ENCODE data around the gene MVD. TPM values are rescaled to one million over a fixed set of nuclear protein-coding genes. Genes with fewer than 3 reads are reported as not detected.

MVD gene
- total RNA-seq, 1 experiment from 2014 or later = 38.3 TPM

- intact Hi-C loops (cut with micrococcal nuclease) = no loop called here
- no peak overlapping the region for H3K9ac ChIP-seq (ENCODE audit: low read length)
- H3K4me3 ChIP-seq (ENCODE audit: low read length) = no peak overlapping the region
- DNase-seq = no peak
- no peak overlapping the region for H3K4me2 ChIP-seq (ENCODE audit: low read length)
- H4K20me1 ChIP-seq (ENCODE audit: low read length) = no peaks in the 10 kb centered on the region
- BruUV-seq (replicated peaks) = no TSS peak
- no peak for TF ChIP-seq CTCF (conservative IDR thresholded peaks at IDR 0.05; ENCODE audit: low read depth, low read length)
- no peak for TF ChIP-seq EZH2phosphoT487 (IDR thresholded peaks at IDR 0.05; ENCODE audit: borderline replicate concordance, low read length)
- H3K79me2 ChIP-seq (ENCODE audit: low read length) = no peaks in the 10 kb centered on the region
- H3K36me3 ChIP-seq (ENCODE audit: low read depth, low read length) = no peaks in the 10 kb centered on the region
- no peaks in the 10 kb centered on the region for H3K9me2 ChIP-seq (replicated peaks; ENCODE audit: low read length)
- no peaks in the 10 kb centered on the region for H3F3A ChIP-seq (ENCODE audit: low read length, unreplicated experiment)
- H2AFZ ChIP-seq (ENCODE audit: low read length) = no peak overlapping the region
- H3K27me3 ChIP-seq (ENCODE audit: low read length) = no peaks in the 10 kb centered on the region
- no peaks in the 10 kb centered on the region for H3K9me3 ChIP-seq (ENCODE audit: low read length)
- H3K4me1 ChIP-seq (ENCODE audit: insufficient read depth, low read length) = 0 out of 2 replicates have a peak, but pooled peaks cover 4% of the 10 kb centered on the region
- POLR2A ChIA-PET (ENCODE audit: unreplicated experiment) = no interaction called here
- CTCF ChIA-PET = no interaction called here
- H3K27ac ChIP-seq (ENCODE audit: low read length) = no peak overlapping the region
- no peak for ATAC-seq
Measured at GRCh38 chr16:88634141-88634993, 28.5 kb downstream of the MVD start.

DNA sequence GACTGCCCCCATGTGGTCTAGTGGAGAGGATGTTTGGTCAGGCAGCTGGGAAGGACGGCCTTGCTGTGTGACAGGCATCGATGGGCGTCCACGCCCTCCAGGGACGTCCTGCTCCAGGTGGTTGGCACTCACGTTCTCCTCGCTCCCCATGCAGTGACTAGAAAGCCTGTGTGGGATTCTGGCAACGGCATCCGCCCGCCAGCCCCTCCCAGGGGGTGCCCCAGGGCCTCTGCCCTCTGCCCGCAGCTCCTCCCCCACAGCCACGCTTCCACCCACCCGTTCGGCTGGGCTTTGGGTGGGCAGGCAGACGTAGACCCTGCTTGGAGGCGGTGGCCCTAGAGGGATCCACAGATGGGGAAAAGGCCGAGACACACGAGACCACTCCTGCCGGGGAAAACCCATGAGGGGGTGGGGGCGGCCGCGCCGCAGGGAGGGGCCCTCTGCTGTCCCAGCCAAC is 29.2 kb downstream of the MVD start:
- no peak overlapping the region for H2AFZ ChIP-seq (ENCODE audit: low read length)
- ATAC-seq (peak; percentile 29), DNase-seq (no peak)
- no peak overlapping the region for H3K9ac ChIP-seq (ENCODE audit: low read length)
- H3K27me3 ChIP-seq (ENCODE audit: low read length) = no peaks in the 10 kb centered on the region
- H3K4me2 ChIP-seq (ENCODE audit: low read length) = no peak overlapping the region
- H3K9me2 ChIP-seq (replicated peaks; ENCODE audit: low read length) = no peaks in the 10 kb centered on the region
- no peak overlapping the region for H3K27ac ChIP-seq (ENCODE audit: low read length)
- no TSS peak for BruUV-seq (replicated peaks)
- no peaks in the 10 kb centered on the region for H3K36me3 ChIP-seq (ENCODE audit: low read depth, low read length)
- no peak overlapping the region for H3K4me3 ChIP-seq (ENCODE audit: low read length)
- no peaks in the 10 kb centered on the region for H3K79me2 ChIP-seq (ENCODE audit: low read length)
- no peaks in the 10 kb centered on the region for H4K20me1 ChIP-seq (ENCODE audit: low read length)
- ChIA-PET POLR2A (ENCODE audit: unreplicated experiment) (no interaction called here), CTCF (no interaction called here)
- 0 out of 2 replicates have a peak, but pooled peaks cover 4% of the 10 kb centered on the region for H3K4me1 ChIP-seq (ENCODE audit: insufficient read depth, low read length)
- H3F3A ChIP-seq (ENCODE audit: low read length, unreplicated experiment) = no peaks in the 10 kb centered on the region
- no peak; the same call in 1 of the 2 replicates for TF ChIP-seq CTCF (conservative IDR thresholded peaks at IDR 0.05; ENCODE audit: low read depth, low read length)
- no peak for TF ChIP-seq EZH2 (IDR thresholded peaks at IDR 0.05; ENCODE audit: low read length, unreplicated experiment)
- TF ChIP-seq EZH2phosphoT487 (IDR thresholded peaks at IDR 0.05; ENCODE audit: borderline replicate concordance, low read length) = no peak
- intact Hi-C loops (cut with micrococcal nuclease) = no loop called here
- H3K9me3 ChIP-seq (ENCODE audit: low read length) = no peaks in the 10 kb centered on the region

GRCh38 chr16:88632587-88632930 is 30.3 kb downstream of the MVD start:
- Histone ChIP-seq H3K79me2 (ENCODE audit: low read length) (no peaks in the 10 kb centered on the region), H3K4me2 (ENCODE audit: low read length) (no peak overlapping the region), H3K4me1 (ENCODE audit: insufficient read depth, low read length) (no peaks in the 10 kb centered on the region), H3K9ac (ENCODE audit: low read length) (no peak overlapping the region), H3K36me3 (ENCODE audit: low read depth, low read length) (no peaks in the 10 kb centered on the region), H3F3A (ENCODE audit: low read length, unreplicated experiment) (no peaks in the 10 kb centered on the region), H3K9me2 (replicated peaks; ENCODE audit: low read length) (no peaks in the 10 kb centered on the region), H3K27ac (ENCODE audit: low read length) (no peak overlapping the region), H3K4me3 (ENCODE audit: low read length) (no peak overlapping the region), H3K27me3 (ENCODE audit: low read length) (no peaks in the 10 kb centered on the region), H3K9me3 (ENCODE audit: low read length) (no peaks in the 10 kb centered on the region), H2AFZ (ENCODE audit: low read length) (no peak overlapping the region), H4K20me1 (ENCODE audit: low read length) (no peaks in the 10 kb centered on the region)
- ChIA-PET POLR2A (ENCODE audit: unreplicated experiment) (interaction anchor here (0.6 kb wide), 1 partner anchor 681 kb away, joined by 3 read pairs; no protein-coding TSS in a partner anchor), CTCF (no interaction called here)
- no peak for TF ChIP-seq EZH2phosphoT487 (IDR thresholded peaks at IDR 0.05; ENCODE audit: borderline replicate concordance, low read length)
- no peak for TF ChIP-seq EZH2 (IDR thresholded peaks at IDR 0.05; ENCODE audit: low read length, unreplicated experiment)
- ATAC-seq (no peak), DNase-seq (no peak)
- intact Hi-C loops (cut with micrococcal nuclease) = no loop called here
- no TSS peak for BruUV-seq (replicated peaks)
